ENCODE results near the gene GP9. TPM values are rescaled to one million over a fixed set of nuclear protein-coding genes. Genes with fewer than 3 reads are reported as not detected.

Gene GP9
- total RNA-seq, 1 donor from 2014 or later: not detected

DNA sequence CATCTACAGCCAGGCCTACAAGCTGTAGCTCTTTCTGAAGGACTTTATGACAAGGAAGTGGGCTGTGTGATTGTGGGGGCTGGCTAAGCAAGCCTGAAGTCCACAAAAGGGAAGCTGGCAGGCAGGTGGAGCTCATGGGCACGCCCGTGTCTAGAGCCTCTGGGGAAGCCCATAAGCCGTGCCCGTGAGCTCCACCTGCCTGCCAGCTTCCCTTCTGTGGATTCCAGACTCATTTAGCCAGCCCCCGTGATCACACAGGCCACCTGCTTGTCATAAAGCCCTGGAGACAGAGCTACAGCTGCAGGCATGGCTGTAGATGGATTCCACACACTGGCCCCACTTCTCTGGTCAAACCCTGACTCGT, 44.2 kb upstream of the GP9 start:
- no peak for DNase-seq (ENCODE audit: low read depth, low spot score)
- Mint-ChIP-seq H3K36me3 (ENCODE audit: low read depth) (peaks cover 2% of the 10 kb centered on the region), H3K27ac (ENCODE audit: unreplicated experiment) (no peak overlapping the region), H3K9me3 (no peaks in the 10 kb centered on the region), H3K4me1 (peaks cover 27% of the 10 kb centered on the region), H3K4me3 (no peak overlapping the region), H3K27me3 (ENCODE audit: low read depth) (no peaks in the 10 kb centered on the region)
- TF ChIP-seq, protein P1, sequence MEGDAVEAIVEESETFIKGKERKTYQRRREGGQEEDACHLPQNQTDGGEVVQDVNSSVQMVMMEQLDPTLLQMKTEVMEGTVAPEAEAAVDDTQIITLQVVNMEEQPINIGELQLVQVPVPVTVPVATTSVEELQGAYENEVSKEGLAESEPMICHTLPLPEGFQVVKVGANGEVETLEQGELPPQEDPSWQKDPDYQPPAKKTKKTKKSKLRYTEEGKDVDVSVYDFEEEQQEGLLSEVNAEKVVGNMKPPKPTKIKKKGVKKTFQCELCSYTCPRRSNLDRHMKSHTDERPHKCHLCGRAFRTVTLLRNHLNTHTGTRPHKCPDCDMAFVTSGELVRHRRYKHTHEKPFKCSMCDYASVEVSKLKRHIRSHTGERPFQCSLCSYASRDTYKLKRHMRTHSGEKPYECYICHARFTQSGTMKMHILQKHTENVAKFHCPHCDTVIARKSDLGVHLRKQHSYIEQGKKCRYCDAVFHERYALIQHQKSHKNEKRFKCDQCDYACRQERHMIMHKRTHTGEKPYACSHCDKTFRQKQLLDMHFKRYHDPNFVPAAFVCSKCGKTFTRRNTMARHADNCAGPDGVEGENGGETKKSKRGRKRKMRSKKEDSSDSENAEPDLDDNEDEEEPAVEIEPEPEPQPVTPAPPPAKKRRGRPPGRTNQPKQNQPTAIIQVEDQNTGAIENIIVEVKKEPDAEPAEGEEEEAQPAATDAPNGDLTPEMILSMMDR (conservative IDR thresholded peaks at IDR 0.05): no peak

DNA sequence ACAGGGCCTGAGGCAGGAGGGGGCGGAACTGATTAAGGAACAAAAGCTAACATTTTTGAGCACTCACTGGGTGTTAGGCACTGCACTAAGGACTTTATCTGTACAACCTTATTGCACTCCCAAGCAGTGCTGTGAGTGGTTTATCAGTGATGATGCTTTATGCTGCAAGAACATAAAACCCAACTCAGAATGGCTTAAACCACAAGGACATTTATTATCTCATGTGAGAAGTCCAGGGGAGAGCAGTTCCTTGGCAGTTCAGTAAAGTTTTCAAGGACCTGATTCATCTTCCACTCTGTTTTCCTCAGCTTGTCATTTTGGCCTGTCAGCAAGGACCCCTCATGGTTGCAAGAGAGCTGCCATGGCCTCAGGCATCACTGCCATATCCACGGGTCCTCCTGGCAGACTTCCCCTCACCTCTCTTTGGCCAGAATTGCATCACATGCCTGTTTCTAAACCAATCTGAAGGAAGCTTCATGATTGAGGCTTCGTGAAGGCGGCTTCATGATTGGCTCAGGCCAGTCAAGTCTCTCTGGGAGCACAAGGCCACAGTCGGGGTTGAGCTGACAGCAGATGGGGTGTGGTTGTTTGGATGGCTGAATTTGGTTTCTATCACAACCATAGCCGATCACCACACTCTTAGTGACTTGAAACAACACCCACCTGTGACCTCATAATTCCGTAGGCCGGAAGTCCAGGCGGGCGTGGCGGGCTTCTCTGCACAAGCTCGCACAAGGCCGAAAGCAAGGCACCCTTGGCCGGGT, 43.7 kb upstream of the GP9 start:
- no peak for DNase-seq (ENCODE audit: low read depth, low spot score)
- Mint-ChIP-seq H3K4me3 (no peak overlapping the region), H3K36me3 (ENCODE audit: low read depth) (peaks cover 2% of the 10 kb centered on the region), H3K27ac (ENCODE audit: unreplicated experiment) (no peak overlapping the region), H3K9me3 (no peaks in the 10 kb centered on the region), H3K4me1 (peaks cover 27% of the 10 kb centered on the region), H3K27me3 (ENCODE audit: low read depth) (no peaks in the 10 kb centered on the region)
- TF ChIP-seq, protein P1 (conservative IDR thresholded peaks at IDR 0.05): no peak

DNA sequence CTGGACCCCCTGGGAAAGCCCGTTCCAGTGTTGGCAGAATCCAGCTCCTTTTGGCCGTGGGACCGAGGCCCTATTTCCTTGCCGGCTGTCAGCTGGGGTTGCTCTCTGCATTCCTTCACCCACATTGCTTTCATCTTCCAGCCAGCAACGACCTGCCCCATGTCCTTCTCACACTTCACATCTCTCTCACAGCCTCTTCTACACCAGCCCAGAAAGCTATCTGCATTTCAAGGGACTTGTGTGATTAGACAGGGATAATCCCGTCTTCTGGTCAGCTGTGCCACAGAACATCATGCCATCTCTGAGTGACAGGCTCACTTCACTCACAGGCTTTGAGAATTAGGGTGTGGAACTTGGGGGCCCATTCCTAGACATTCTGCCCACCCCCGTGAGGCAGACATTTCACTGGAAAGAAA, 43.1 kb upstream of the GP9 start:
- Mint-ChIP-seq H3K27ac (ENCODE audit: unreplicated experiment) (no peak overlapping the region), H3K4me1 (peaks cover 27% of the 10 kb centered on the region), H3K27me3 (ENCODE audit: low read depth) (no peaks in the 10 kb centered on the region), H3K36me3 (ENCODE audit: low read depth) (peaks cover 4% of the 10 kb centered on the region), H3K4me3 (no peak overlapping the region), H3K9me3 (no peaks in the 10 kb centered on the region)
- no peak for DNase-seq (ENCODE audit: low read depth, low spot score)
- TF ChIP-seq, protein P1 (conservative IDR thresholded peaks at IDR 0.05): no peak

DNA sequence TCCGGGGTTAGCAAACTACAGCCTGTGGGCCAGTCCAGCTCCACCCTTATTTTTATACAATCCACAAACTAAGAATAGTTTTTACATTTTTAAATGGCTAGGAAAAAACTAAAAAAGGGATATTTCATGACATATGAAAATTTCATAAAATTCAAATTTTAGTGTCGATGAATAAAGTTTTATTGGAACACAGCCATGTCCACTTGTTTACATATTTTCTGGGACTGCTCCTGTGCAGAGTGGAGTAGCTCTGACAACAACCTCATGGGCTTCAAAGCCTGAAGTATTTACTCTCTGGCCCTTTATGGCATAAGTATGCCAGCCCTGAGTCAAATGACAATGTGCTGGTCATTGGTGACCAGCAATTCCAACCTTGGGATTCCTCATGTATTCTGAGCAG, 42.3 kb upstream of the GP9 start:
- Mint-ChIP-seq H3K27ac (ENCODE audit: unreplicated experiment) (no peak overlapping the region), H3K27me3 (ENCODE audit: low read depth) (no peaks in the 10 kb centered on the region), H3K4me3 (no peak overlapping the region), H3K9me3 (no peaks in the 10 kb centered on the region), H3K36me3 (ENCODE audit: low read depth) (peaks cover 4% of the 10 kb centered on the region), H3K4me1 (peaks cover 27% of the 10 kb centered on the region)
- no peak for DNase-seq (ENCODE audit: low read depth, low spot score)
- TF ChIP-seq, protein P1 (conservative IDR thresholded peaks at IDR 0.05): no peak

DNA sequence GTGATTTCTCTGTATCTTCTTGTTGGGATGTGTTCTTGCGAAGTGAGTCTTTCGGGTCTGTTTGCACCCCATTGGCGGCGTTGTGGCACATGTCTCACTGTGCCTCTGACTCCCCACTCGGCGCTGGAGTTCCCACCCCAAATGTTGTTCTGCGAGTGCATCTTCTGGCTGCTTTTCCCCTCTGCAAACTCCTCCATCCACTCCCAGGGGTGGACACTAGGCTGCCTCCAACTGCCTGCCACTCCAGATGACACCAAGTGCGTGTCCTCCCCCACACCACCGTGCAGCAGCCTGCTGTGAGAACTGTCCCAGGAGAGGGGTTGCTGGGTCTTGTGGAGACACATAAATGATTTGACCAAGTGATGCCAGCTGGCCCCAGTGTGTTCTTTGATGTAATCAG, 41.8 kb upstream of the GP9 start:
- DNase-seq (ENCODE audit: low read depth, low spot score): no peak
- H3K9me3 Mint-ChIP-seq: no peaks in the 10 kb centered on the region
- H3K27me3 Mint-ChIP-seq (ENCODE audit: low read depth): no peaks in the 10 kb centered on the region
- H3K4me3 Mint-ChIP-seq: no peak overlapping the region
- H3K36me3 Mint-ChIP-seq (ENCODE audit: low read depth): peaks cover 2% of the 10 kb centered on the region
- H3K4me1 Mint-ChIP-seq: peaks cover 27% of the 10 kb centered on the region
- no peak overlapping the region for H3K27ac Mint-ChIP-seq (ENCODE audit: unreplicated experiment)
- TF ChIP-seq, protein P1 (conservative IDR thresholded peaks at IDR 0.05): no peak
